Endothelial cell of hepatic sinusoid (primary cell): ENCODE results near the gene TCL1A.
"Not testable (repeated sequence)": the region's sequence is repeated elsewhere in the genome, so short reads cannot be mapped to it uniquely, and the experiment has no call there.

ENCODE experiments used
- in situ Hi-C: cut with HindIII; loops from 2 replicates; pipeline ENCODE4 v1.10.0; 2017; ENCODE audit warnings: low sequenced_read_pairs

Gene TCL1A

GRCh38 chr14:95679148-95679815, 34.6 kb downstream of the TCL1A start:
- in situ Hi-C loops = no loop called here

- in situ Hi-C loops = no loop called here
Observed at GRCh38 chr14:95677179-95677835, 36.6 kb downstream of the TCL1A start.

GRCh38 chr14:95675486-95675885, 38.4 kb downstream of the TCL1A start:
- in situ Hi-C loops = no loop called here

GRCh38 chr14:95674613-95675012, 39.3 kb downstream of the TCL1A start:
- in situ Hi-C loops = loop anchor here (5.0 kb wide), 1 partner anchor 42 kb away; no protein-coding TSS in a partner anchor

- in situ Hi-C loops = no loop called here
Observed at GRCh38 chr14:95668235-95668772, 45.6 kb downstream of the TCL1A start.

- in situ Hi-C loops = no loop called here
Observed at GRCh38 chr14:95667249-95667693, 46.7 kb downstream of the TCL1A start.

GRCh38 chr14:95666450-95666849, 47.5 kb downstream of the TCL1A start:
- in situ Hi-C loops = no loop called here

- in situ Hi-C loops = not testable (repeated sequence)
Observed at GRCh38 chr14:95665530-95665929, 48.4 kb downstream of the TCL1A start.

- in situ Hi-C loops = no loop called here
Observed at GRCh38 chr14:95664546-95664945, 49.4 kb downstream of the TCL1A start.

GRCh38 chr14:95664066-95664465, 49.9 kb downstream of the TCL1A start:
- in situ Hi-C loops = no loop called here

GRCh38 chr14:95663226-95663797, 50.6 kb downstream of the TCL1A start:
- in situ Hi-C loops = no loop called here

- in situ Hi-C loops = no loop called here
Observed at GRCh38 chr14:95662376-95663186, 51.3 kb downstream of the TCL1A start.

GRCh38 chr14:95660651-95661515, 53.0 kb downstream of the TCL1A start:
- in situ Hi-C loops = no loop called here

GRCh38 chr14:95659990-95660385, 53.9 kb downstream of the TCL1A start:
- in situ Hi-C loops = no loop called here
